Measurements from ENCODE around the gene EMP1.

EMP1 gene, protein sequence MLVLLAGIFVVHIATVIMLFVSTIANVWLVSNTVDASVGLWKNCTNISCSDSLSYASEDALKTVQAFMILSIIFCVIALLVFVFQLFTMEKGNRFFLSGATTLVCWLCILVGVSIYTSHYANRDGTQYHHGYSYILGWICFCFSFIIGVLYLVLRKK

GRCh38 chr12:13196130-13196921 lies at the start of gene EMP1:
Gene EMP1, plus strand, starts transcription at chr12:13196726. Its CDS starts 14,785 bp downstream, at chr12:13211511.
- peak within 1 kb of the TSS; percentile 55 to 57 for H3K4me3 ChIP-seq
- H3K4me1 ChIP-seq: peaks cover 0 to 21% (median 12%) of the 10 kb centered on the region in 4 donors
- no peaks in the 10 kb centered on the region for H3K9me3 ChIP-seq
- intact Hi-C loops (cut with DNase I; ENCODE audit: low total_unique reads): loop anchor here (5.0 kb wide), 2 partner anchors 94 to 1364 kb away; partner anchors contain the start of gene GSG1
- TF ChIP-seq CTCF (IDR thresholded peaks at IDR 0.05): no peak
- H3K27ac ChIP-seq: peak within 1 kb of the TSS; percentile 79 to 83
- H3K36me3 ChIP-seq: no peaks in the 10 kb centered on the region
- peak; percentile 96 to 99 for DNase-seq
- H3K27me3 ChIP-seq: no peaks in the 10 kb centered on the region

DNA sequence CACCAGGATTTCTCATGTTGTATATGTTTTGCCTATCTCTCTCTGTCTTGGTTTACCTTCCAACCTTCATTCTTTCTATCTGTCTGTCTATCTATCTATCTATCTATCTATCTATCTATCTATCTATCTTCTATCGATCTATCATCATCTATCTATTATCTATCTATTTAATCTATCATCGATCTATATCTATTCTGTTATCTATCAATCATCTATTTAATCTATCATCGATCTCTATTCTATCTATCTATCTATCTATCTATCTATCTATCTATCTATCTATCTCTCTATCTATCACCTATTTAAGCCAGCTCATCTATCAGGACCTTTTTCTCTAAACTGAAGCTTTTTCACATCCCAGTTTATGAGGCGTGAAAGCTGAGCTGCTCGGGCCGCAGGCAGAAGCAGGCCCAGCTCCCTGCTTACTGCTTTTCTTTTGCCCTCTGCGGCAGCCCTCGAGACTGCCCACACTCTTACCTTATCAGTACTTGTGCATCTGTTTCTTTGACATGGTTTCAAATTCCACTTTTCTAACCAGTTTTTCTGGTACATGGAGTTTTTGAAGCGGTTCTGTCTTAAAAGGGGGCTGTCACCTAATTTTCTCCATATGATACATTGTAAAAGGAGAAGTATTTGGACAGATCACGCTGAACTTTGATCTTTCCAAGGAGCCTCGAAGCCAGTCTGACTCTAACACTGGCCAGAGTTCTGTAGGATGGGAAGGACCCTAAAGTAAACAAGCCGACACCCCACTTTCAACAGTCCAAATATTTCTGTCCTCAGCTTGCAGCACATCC lies 48.6 kb upstream of the EMP1 start:
- no peaks in the 10 kb centered on the region for H3K9me3 ChIP-seq
- H3K36me3 ChIP-seq: no peaks in the 10 kb centered on the region
- peaks cover 0 to 30% (median 9%) of the 10 kb centered on the region in 4 donors for H3K4me1 ChIP-seq
- peak overlapping the region in 1 of 2 donors; percentile 58 for H3K27ac ChIP-seq
- TF ChIP-seq CTCF (IDR thresholded peaks at IDR 0.05): no peak
- no peak overlapping the region for H3K4me3 ChIP-seq
- intact Hi-C loops (cut with DNase I; ENCODE audit: low total_unique reads): no loop called here
- no peak for DNase-seq
- H3K27me3 ChIP-seq: no peaks in the 10 kb centered on the region

GRCh38 chr12:13148485-13148847 lies 48.1 kb upstream of the EMP1 start:
- no peaks in the 10 kb centered on the region for H3K36me3 ChIP-seq
- no peak overlapping the region for H3K4me3 ChIP-seq
- H3K9me3 ChIP-seq: no peaks in the 10 kb centered on the region
- intact Hi-C loops (cut with DNase I; ENCODE audit: low total_unique reads): no loop called here
- H3K27ac ChIP-seq: peak overlapping the region in 1 of 2 donors; percentile 58
- no peaks in the 10 kb centered on the region for H3K27me3 ChIP-seq
- DNase-seq: no peak
- H3K4me1 ChIP-seq: peaks cover 0 to 30% (median 9%) of the 10 kb centered on the region in 4 donors
- no peak for TF ChIP-seq CTCF (IDR thresholded peaks at IDR 0.05)

DNA sequence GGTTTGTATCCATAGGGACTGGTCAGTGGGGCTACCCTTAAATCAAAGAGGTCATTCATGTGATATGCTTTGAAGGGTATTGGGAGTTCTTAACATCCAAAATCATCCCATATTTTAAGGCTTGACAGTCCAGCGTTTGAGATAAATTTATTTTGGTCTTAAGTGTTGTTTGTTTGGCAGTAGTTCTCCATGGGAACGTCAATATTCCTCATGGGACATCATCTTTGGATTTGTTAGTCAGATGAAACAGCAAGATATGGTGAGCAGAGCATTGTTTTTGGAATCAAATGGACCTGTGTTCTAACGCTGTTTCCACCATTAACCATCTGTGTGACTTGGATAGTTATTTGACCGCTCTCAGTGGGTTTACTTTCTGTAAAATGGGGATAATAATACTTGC lies 47.1 kb upstream of the EMP1 start:
- TF ChIP-seq CTCF (IDR thresholded peaks at IDR 0.05): no peak
- intact Hi-C loops (cut with DNase I; ENCODE audit: low total_unique reads): no loop called here
- H3K27me3 ChIP-seq: no peaks in the 10 kb centered on the region
- peak overlapping the region in 1 of 2 donors; percentile 58 for H3K27ac ChIP-seq
- peaks cover 0 to 30% (median 9%) of the 10 kb centered on the region in 4 donors for H3K4me1 ChIP-seq
- DNase-seq: no peak
- no peaks in the 10 kb centered on the region for H3K36me3 ChIP-seq
- H3K4me3 ChIP-seq: no peak overlapping the region
- H3K9me3 ChIP-seq: no peaks in the 10 kb centered on the region

DNA sequence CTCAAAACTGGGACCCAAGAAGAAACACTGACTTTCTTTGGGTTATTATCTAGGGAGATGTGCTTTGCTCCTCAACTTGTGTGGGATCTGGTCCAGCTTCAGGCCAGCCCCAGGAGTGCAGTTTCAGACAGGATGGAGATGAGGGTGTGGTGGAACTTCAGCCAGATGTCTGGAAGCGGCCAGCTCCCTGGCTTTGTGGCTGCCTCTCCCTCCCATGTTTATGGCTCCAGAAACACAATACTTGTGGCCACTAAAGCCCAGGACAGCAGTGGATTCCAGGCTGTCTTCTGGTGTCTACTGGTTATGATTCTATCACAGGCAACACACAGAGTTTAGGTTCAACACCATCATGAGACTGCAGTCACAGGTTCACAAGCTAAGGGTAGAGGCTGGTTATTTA lies 44.2 kb upstream of the EMP1 start:
- Histone ChIP-seq H3K4me1 (peaks cover 0 to 19% (median 5%) of the 10 kb centered on the region in 4 donors), H3K36me3 (no peaks in the 10 kb centered on the region), H3K4me3 (no peak overlapping the region), H3K9me3 (no peaks in the 10 kb centered on the region), H3K27me3 (no peaks in the 10 kb centered on the region), H3K27ac (no peak overlapping the region)
- no peak for TF ChIP-seq CTCF (IDR thresholded peaks at IDR 0.05)
- intact Hi-C loops (cut with DNase I; ENCODE audit: low total_unique reads): no loop called here
- peak; percentile 64 to 68 for DNase-seq
